GM06990 (cell line): ENCODE data around the gene CMTM5.

Source experiments
- DNase-seq: peaks from one replicate; pipeline ENCODE4 v3.0.0-alpha.2; 2011; ENCODE audit not compliant: insufficient read length; ENCODE audit errors: extremely low read depth
- H3K27me3 ChIP-seq: replicated peaks from 2 replicates; pipeline ENCODE4 v1.6.0; 2011; ENCODE audit warnings: low read length; ENCODE audit not compliant: control insufficient read depth, insufficient read depth
- H3K36me3 ChIP-seq: 2 replicates; pipeline ENCODE4 v1.5.1; 2011; ENCODE audit warnings: low read length; ENCODE audit not compliant: control insufficient read depth, insufficient read depth
- H3K4me3 ChIP-seq: replicated peaks from 2 replicates; pipeline ENCODE4 v1.5.1; 2011; ENCODE audit warnings: low read depth, mild to moderate bottlenecking, control low read depth, low read length
- CTCF ChIP-seq: IDR thresholded peaks from 2 replicates; pipeline ENCODE4 v1.5.1; 2011; ENCODE audit warnings: low read length, control low read depth, mild to moderate bottlenecking, inconsistent platforms; ENCODE audit not compliant: insufficient read depth, poor library complexity, severe bottlenecking

CMTM5 gene

GRCh38 chr14:23345987-23346692 is 30.7 kb upstream of the CMTM5 start:
- no peaks in the 10 kb centered on the region; the same call in 1 of the 2 replicates for H3K27me3 ChIP-seq
- no peak for TF ChIP-seq CTCF
- no peak overlapping the region for H3K4me3 ChIP-seq
- H3K36me3 ChIP-seq: no peaks in the 10 kb centered on the region
- DNase-seq: no peak

GRCh38 chr14:23346693-23347405 is 30.0 kb upstream of the CMTM5 start:
- DNase-seq: no peak
- Histone ChIP-seq H3K27me3 (no peaks in the 10 kb centered on the region; the same call in 1 of the 2 replicates), H3K4me3 (no peak overlapping the region), H3K36me3 (no peaks in the 10 kb centered on the region)
- no peak for TF ChIP-seq CTCF

- no peaks in the 10 kb centered on the region; the same call in 1 of the 2 replicates for H3K27me3 ChIP-seq
- no peak overlapping the region for H3K4me3 ChIP-seq
- DNase-seq: no peak
- TF ChIP-seq CTCF: no peak
- no peaks in the 10 kb centered on the region for H3K36me3 ChIP-seq
Measured at GRCh38 chr14:23347406-23348296, 29.2 kb upstream of the CMTM5 start.

- Histone ChIP-seq H3K27me3 (peaks cover 2% of the 10 kb centered on the region), H3K36me3 (no peaks in the 10 kb centered on the region), H3K4me3 (no peak overlapping the region)
- TF ChIP-seq CTCF: no peak
- DNase-seq: no peak
Measured at GRCh38 chr14:23348297-23348655, 28.6 kb upstream of the CMTM5 start.

- Histone ChIP-seq H3K36me3 (no peaks in the 10 kb centered on the region), H3K4me3 (no peak overlapping the region), H3K27me3 (peaks cover 6% of the 10 kb centered on the region)
- no peak for TF ChIP-seq CTCF
- DNase-seq: no peak
Measured at GRCh38 chr14:23349156-23349845, 27.5 kb upstream of the CMTM5 start.
